Vagina (tissue), 2 donors: ENCODE measurements around the gene ZMIZ1. TPM values are rescaled to one million over a fixed set of nuclear protein-coding genes. Genes with fewer than 3 reads are reported as not detected.
A peak's percentile ranks its signal among the peaks of the same experiment; 100 is the strongest.

Source experiments
- DNase-seq, 2 donors: peaks; one replicate each; pipeline ENCODE4 v3.0.0-alpha.2; 2017; ENCODE audit errors: extremely low spot score in 2 of 2
- H3K27ac ChIP-seq: fragments of 200-600 bp; sonication (generic); one replicate; pipeline ENCODE4 v1.5.1; 2019
- H3K27me3 ChIP-seq: fragments of 200-600 bp; sonication (generic); one replicate; pipeline ENCODE4 v1.5.1; 2019
- H3K36me3 ChIP-seq, 2 donors: fragments of 200-600 bp; sonication (generic); one replicate each; pipeline ENCODE4 v1.5.1; 2017 to 2019
- H3K4me1 ChIP-seq: fragments of 200-600 bp; sonication (generic); one replicate; pipeline ENCODE4 v1.5.1; 2019
- H3K4me3 ChIP-seq, 2 donors: fragments of 200-600 bp; sonication (generic); 1 replicate in 1 of 2; 2 replicates in 1 of 2; pipeline ENCODE4 v1.5.1; 2016 to 2019
- H3K9me3 ChIP-seq: fragments of 200-600 bp; sonication (generic); one replicate; pipeline ENCODE4 v1.5.1; 2019
- CTCF ChIP-seq, 3 experiments: fragments of 450-650 bp in 2 of 3; fragments of 200-600 bp in 1 of 3; sonication (generic) in 1 of 3; IDR thresholded peaks; one replicate each; pipeline ENCODE4 v1.5.1; 2017 to 2019; ENCODE audit warnings: antibody characterized with exemption in 3 of 3, mild to moderate bottlenecking in 2 of 3, moderate library complexity in 2 of 3
- POLR2A ChIP-seq, 2 donors: fragments of 450-650 bp; IDR thresholded peaks; one replicate each; pipeline ENCODE4 v1.6.1; 2017; ENCODE audit warnings: antibody characterized with exemption in 2 of 2, mild to moderate bottlenecking in 2 of 2, moderate library complexity in 2 of 2
- POLR2AphosphoS5 ChIP-seq, 2 donors: sonication (generic); formaldehyde crosslinking; IDR thresholded peaks; one replicate each; pipeline ENCODE4 v1.9.0; 2017; ENCODE audit warnings: antibody characterized with exemption in 2 of 2, mild to moderate bottlenecking in 2 of 2, low read depth in 1 of 2; ENCODE audit not compliant: insufficient read depth in 1 of 2
- intact Hi-C: fragments of 100-400 bp; cut with DNase I; formaldehyde crosslinking; loops from one replicate; pipeline ENCODE4 v1.15.1; 2023
- total RNA-seq: library from RNA; depleted of rRNA; stranded (reverse); fragments of >200 nt; gene quantifications from one replicate; pipeline ENCODE4 v1.2.3, GENCODE V29; 2016

The ZMIZ1 gene
- total RNA-seq, 1 donor from 2014 or later: 61.4 TPM

- Histone ChIP-seq H3K9me3 (no peaks in the 10 kb centered on the region), H3K4me3 (no peak overlapping the region), H3K4me1 (peaks cover 94% of the 10 kb centered on the region), H3K27ac (peak overlapping the region; percentile 79), H3K36me3 (no peaks in the 10 kb centered on the region), H3K27me3 (no peaks in the 10 kb centered on the region)
- TF ChIP-seq POLR2AphosphoS5 (IDR thresholded peaks at IDR 0.05; ENCODE audit: insufficient read depth in 1 of 2, low read depth in 1 of 2) (no peak), POLR2A (IDR thresholded peaks at IDR 0.05) (no peak), CTCF (IDR thresholded peaks at IDR 0.05) (no peak)
- DNase-seq: no peak
- intact Hi-C loops: no loop called here
Observed at GRCh38 chr10:79111846-79112614, 43.3 kb downstream of the ZMIZ1 start.

- DNase-seq: no peak
- Histone ChIP-seq H3K36me3 (no peaks in the 10 kb centered on the region), H3K4me1 (peaks cover 94% of the 10 kb centered on the region), H3K4me3 (no peak overlapping the region), H3K27me3 (no peaks in the 10 kb centered on the region), H3K27ac (peak overlapping the region; percentile 79), H3K9me3 (no peaks in the 10 kb centered on the region)
- no peak for TF ChIP-seq POLR2A (IDR thresholded peaks at IDR 0.05)
- peak in 1 of 2 donors; percentile 30 for TF ChIP-seq POLR2AphosphoS5 (IDR thresholded peaks at IDR 0.05; ENCODE audit: insufficient read depth in 1 of 2, low read depth in 1 of 2)
- intact Hi-C loops: no loop called here
Observed at GRCh38 chr10:79112881-79113431, 44.2 kb downstream of the ZMIZ1 start.

GRCh38 chr10:79113827-79114226 is 45.1 kb downstream of the ZMIZ1 start:
- no peaks in the 10 kb centered on the region for H3K27me3 ChIP-seq
- H3K36me3 ChIP-seq: no peaks in the 10 kb centered on the region
- intact Hi-C loops: no loop called here
- peaks cover 94% of the 10 kb centered on the region for H3K4me1 ChIP-seq
- no peak for DNase-seq
- peak overlapping the region; percentile 79 for H3K27ac ChIP-seq
- TF ChIP-seq CTCF (IDR thresholded peaks at IDR 0.05): no peak
- no peak for TF ChIP-seq POLR2AphosphoS5 (IDR thresholded peaks at IDR 0.05; ENCODE audit: insufficient read depth in 1 of 2, low read depth in 1 of 2)
- TF ChIP-seq POLR2A (IDR thresholded peaks at IDR 0.05): no peak
- no peaks in the 10 kb centered on the region for H3K9me3 ChIP-seq
- no peak overlapping the region for H3K4me3 ChIP-seq

GRCh38 chr10:79115302-79115701 is 46.5 kb downstream of the ZMIZ1 start:
- Histone ChIP-seq H3K27me3 (no peaks in the 10 kb centered on the region), H3K4me3 (no peak overlapping the region), H3K36me3 (peaks cover 0 to 4% of the 10 kb centered on the region in 2 donors), H3K9me3 (no peaks in the 10 kb centered on the region), H3K27ac (peak overlapping the region; percentile 79), H3K4me1 (peaks cover 91% of the 10 kb centered on the region)
- no peak for DNase-seq
- TF ChIP-seq POLR2AphosphoS5 (IDR thresholded peaks at IDR 0.05; ENCODE audit: insufficient read depth in 1 of 2, low read depth in 1 of 2) (no peak), POLR2A (IDR thresholded peaks at IDR 0.05) (no peak), CTCF (IDR thresholded peaks at IDR 0.05) (no peak)
- intact Hi-C loops: no loop called here

GRCh38 chr10:79116368-79116767 is 47.6 kb downstream of the ZMIZ1 start:
- Histone ChIP-seq H3K36me3 (peaks cover 0 to 5% of the 10 kb centered on the region in 2 donors), H3K9me3 (no peaks in the 10 kb centered on the region), H3K4me1 (peaks cover 84% of the 10 kb centered on the region), H3K4me3 (no peak overlapping the region), H3K27me3 (no peaks in the 10 kb centered on the region), H3K27ac (peak overlapping the region; percentile 79)
- intact Hi-C loops: no loop called here
- TF ChIP-seq POLR2AphosphoS5 (IDR thresholded peaks at IDR 0.05; ENCODE audit: insufficient read depth in 1 of 2, low read depth in 1 of 2) (no peak), CTCF (IDR thresholded peaks at IDR 0.05) (no peak)
- DNase-seq: no peak
